ENCODE results near the gene PTGIS. TPM values are rescaled to one million over a fixed set of nuclear protein-coding genes. Genes with fewer than 3 reads are reported as not detected.

Gene PTGIS
- total and polyA plus RNA-seq, 2 donors (not counting 3 experiments of a cell fraction or from before 2014, with no cell fraction given): 6.2 to 11.8 TPM

GRCh38 chr20:49517805-49518100, 50.2 kb downstream of the PTGIS start:
- no peak for DNase-seq (ENCODE audit: low read depth, low spot score)
- no peaks in the 10 kb centered on the region for H3K4me1 ChIP-seq (ENCODE audit: control insufficient read depth, extremely low read depth, insufficient read depth, low read length)
- ChIA-PET POLR2A (no interaction called here), CTCF (interaction anchor here (0.9 to 1.4 kb wide), 4 partner anchors 9 to 86 kb away, joined by 3 to 7 read pairs (median 3); no protein-coding TSS in a partner anchor)
- no peaks in the 10 kb centered on the region for H3K9me3 ChIP-seq (replicated peaks; ENCODE audit: control insufficient read depth, insufficient read depth, low read length)
- no peak overlapping the region for H3K9ac ChIP-seq (replicated peaks; ENCODE audit: extremely low read depth, insufficient read depth, low read length)
- H2AFZ ChIP-seq (ENCODE audit: low read depth, low read length): no peak overlapping the region
- TF ChIP-seq JUN (IDR thresholded peaks at IDR 0.05; ENCODE audit: borderline replicate concordance, insufficient read depth, insufficient read length, low read depth) (no peak), POLR2AphosphoS5 (IDR thresholded peaks at IDR 0.05; ENCODE audit: insufficient read depth, low read depth, low read length) (no peak), FOS (IDR thresholded peaks at IDR 0.05; ENCODE audit: borderline replicate concordance, insufficient read depth, low read length) (no peak), CTCF (IDR thresholded peaks at IDR 0.05; ENCODE audit: extremely low read depth in 1 of 2, insufficient read depth in 1 of 2, low read depth in 1 of 2, low read length in 2 of 2) (no peak), MAX (IDR thresholded peaks at IDR 0.05; ENCODE audit: insufficient read depth, insufficient read length) (no peak), POLR2A (IDR thresholded peaks at IDR 0.05; ENCODE audit: low read depth, low read length) (no peak), GATA2 (IDR thresholded peaks at IDR 0.05; ENCODE audit: insufficient read depth, insufficient read length, low read depth, low read length) (no peak), MYC (IDR thresholded peaks at IDR 0.05; ENCODE audit: low read depth, low read length) (no peak), EZH2 (IDR thresholded peaks at IDR 0.05; ENCODE audit: borderline replicate concordance, low read depth, low read length, severe bottlenecking) (no peak)
- FAIRE-seq: no peak
- H3K4me3 ChIP-seq (replicated peaks in 1 of 3; ENCODE audit: insufficient read depth in 1 of 3, low read depth in 1 of 3, low read length in 3 of 3): no peak overlapping the region
- no peaks in the 10 kb centered on the region for H3K79me2 ChIP-seq (ENCODE audit: control insufficient read depth, insufficient read depth, low read length)
- dilution Hi-C loops (cut with MboI; ENCODE audit: extremely low pct_ligation_motif_present, low sequenced_read_pairs) (no loop called here), intact Hi-C loops (cut with micrococcal nuclease) (no loop called here)
- H3K27ac ChIP-seq (ENCODE audit: insufficient read depth, low read depth, low read length): no peak overlapping the region
- no peaks in the 10 kb centered on the region for H4K20me1 ChIP-seq (replicated peaks; ENCODE audit: control insufficient read depth, extremely low read depth, insufficient read depth, low read length)
- peaks cover 0 to 3% of the 10 kb centered on the region in 2 experiments for H3K27me3 ChIP-seq (ENCODE audit: control insufficient read depth in 2 of 2, insufficient read depth in 2 of 2, low read length in 2 of 2)
- no peaks in the 10 kb centered on the region for H3K9me1 ChIP-seq (replicated peaks; ENCODE audit: control insufficient read depth, extremely low read depth, insufficient read depth, low read length)
- H3K36me3 ChIP-seq (ENCODE audit: control insufficient read depth in 2 of 2, extremely low read depth in 1 of 2, insufficient read depth in 2 of 2, low read length in 2 of 2): no peaks in the 10 kb centered on the region
- no TSS peak for BruUV-seq (replicated peaks)
- H3K4me2 ChIP-seq (ENCODE audit: insufficient read depth, low read length): no peak overlapping the region
